Hepatocyte (in vitro differentiated cells): Measurements from ENCODE around the gene FOSB.

Experiments
- CTCF ChIP-seq: fragments of 200-600 bp; sonication (generic); IDR thresholded peaks from 2 replicates; pipeline ENCODE4 v1.5.1; 2016; ENCODE audit warnings: antibody characterized with exemption, mild to moderate bottlenecking; ENCODE audit not compliant: poor library complexity
- EZH2 ChIP-seq: fragments of 200-600 bp; sonication (generic); IDR thresholded peaks from 2 replicates; pipeline ENCODE4 v1.6.1; 2016; ENCODE audit warnings: antibody characterized with exemption, mild to moderate bottlenecking, borderline replicate concordance

GRCh38 chr19:45497791-45498190 is 30.0 kb downstream of the FOSB start:
- TF ChIP-seq CTCF, result no peak
- peak; percentile 26 for TF ChIP-seq EZH2
